OCI-LY1 (cell line): ENCODE data around the gene CCND1.

ENCODE experiments used
- EZH2 ChIP-seq: fragments of 200-600 bp; sonication (generic), shearing (Covaris generic); IDR thresholded peaks from 2 replicates; pipeline ENCODE4 v1.8.0; 2017; ENCODE audit warnings: borderline replicate concordance, mixed run types, mild to moderate bottlenecking, antibody characterized with exemption, low read length, moderate library complexity, mixed read lengths
- TF ChIP-seq, protein P1 (sequence below): fragments of 200-600 bp; sonication (generic), shearing (Covaris generic); IDR thresholded peaks from 2 replicates; pipeline ENCODE4 v1.5.1; 2017; ENCODE audit warnings: mild to moderate bottlenecking, antibody characterized with exemption, low read length, moderate library complexity, mixed read lengths

DNA sequence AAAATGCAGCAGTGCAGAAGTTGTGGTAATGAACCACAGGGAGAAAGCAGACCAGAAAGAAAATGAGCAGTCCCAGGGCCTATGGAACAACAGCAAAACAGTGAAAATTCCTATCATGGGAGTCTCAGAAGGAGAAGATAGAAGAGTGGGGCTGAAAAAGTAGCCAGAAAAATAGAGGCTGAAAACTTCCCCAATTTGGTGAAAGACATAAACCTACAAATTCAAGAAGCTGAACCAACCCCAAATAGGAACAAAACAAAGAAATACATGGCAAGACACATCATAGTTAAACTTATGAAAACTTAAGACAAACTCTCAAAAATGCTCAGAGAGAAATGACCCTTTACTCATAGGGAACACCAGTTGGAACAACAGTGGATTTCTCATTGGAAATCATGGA lies 51.5 kb downstream of the CCND1 start:
- no peak for TF ChIP-seq EZH2
- TF ChIP-seq, protein P1, sequence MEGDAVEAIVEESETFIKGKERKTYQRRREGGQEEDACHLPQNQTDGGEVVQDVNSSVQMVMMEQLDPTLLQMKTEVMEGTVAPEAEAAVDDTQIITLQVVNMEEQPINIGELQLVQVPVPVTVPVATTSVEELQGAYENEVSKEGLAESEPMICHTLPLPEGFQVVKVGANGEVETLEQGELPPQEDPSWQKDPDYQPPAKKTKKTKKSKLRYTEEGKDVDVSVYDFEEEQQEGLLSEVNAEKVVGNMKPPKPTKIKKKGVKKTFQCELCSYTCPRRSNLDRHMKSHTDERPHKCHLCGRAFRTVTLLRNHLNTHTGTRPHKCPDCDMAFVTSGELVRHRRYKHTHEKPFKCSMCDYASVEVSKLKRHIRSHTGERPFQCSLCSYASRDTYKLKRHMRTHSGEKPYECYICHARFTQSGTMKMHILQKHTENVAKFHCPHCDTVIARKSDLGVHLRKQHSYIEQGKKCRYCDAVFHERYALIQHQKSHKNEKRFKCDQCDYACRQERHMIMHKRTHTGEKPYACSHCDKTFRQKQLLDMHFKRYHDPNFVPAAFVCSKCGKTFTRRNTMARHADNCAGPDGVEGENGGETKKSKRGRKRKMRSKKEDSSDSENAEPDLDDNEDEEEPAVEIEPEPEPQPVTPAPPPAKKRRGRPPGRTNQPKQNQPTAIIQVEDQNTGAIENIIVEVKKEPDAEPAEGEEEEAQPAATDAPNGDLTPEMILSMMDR: no peak
